ENCODE results near the gene PIK3C2G. TPM values are rescaled to one million over a fixed set of nuclear protein-coding genes. Genes with fewer than 3 reads are reported as not detected.

The PIK3C2G gene
- total RNA-seq, 2 donors from 2014 or later: not detected

GRCh38 chr12:18439541-18439940, 178.2 kb downstream of the PIK3C2G start:
- ATAC-seq (no peak), DNase-seq (no peak)
- intact Hi-C loops (cut with DNase I): loop anchor here in 1 of 2 donors (10.0 kb wide), 1 partner anchor 745 kb away; no protein-coding TSS in a partner anchor

GRCh38 chr12:18443768-18444437, 182.6 kb downstream of the PIK3C2G start:
- ATAC-seq: no peak
- intact Hi-C loops (cut with DNase I): no loop called here
- no peak for DNase-seq

DNA sequence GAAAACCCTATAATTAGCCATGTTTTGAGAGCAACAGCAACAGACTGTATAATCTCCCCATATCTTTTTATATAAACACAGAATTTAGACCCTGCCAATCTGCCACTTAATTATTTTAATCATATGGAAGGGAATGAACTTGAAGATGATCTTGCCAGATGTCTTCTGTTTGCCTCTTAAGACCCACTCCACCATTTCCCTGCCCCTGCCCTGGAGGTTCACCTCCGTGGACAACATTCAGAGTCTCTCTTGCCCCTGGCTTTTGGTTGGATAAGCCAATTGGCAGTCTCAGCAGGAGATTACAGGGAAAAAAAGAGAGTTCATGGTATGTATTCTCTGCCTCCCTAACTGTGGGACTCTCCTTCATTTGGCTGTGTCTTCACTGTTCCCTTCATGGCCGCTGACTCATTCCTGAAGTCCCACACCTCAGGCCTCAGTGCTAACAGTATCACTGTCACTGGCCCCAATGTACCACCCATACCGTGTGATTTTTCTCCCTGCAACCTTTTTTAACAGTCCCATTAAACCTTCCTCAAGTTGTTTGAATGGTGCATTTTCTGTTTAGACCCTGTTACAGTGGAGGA, 184.8 kb downstream of the PIK3C2G start:
- ATAC-seq (no peak), DNase-seq (no peak)
- intact Hi-C loops (cut with DNase I): no loop called here

DNA sequence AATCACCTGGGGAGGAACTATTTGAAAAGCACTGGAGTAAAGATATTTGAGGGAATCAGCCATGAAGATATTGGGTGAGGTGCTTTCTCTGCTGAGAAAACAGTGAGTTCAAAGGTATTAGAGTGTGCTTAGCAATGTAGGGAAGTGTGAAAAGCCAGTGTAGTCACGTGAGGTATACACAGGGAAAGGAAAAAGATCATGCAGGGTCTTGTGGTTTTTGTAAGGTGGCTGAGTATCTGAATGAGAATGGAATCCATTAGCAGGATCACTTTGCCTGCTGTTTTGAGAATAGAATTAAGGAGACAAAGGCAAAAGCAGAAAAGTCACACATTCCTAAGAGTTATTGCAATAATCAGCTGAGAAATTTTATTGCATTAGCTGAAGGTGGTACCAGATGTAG, 193.0 kb downstream of the PIK3C2G start:
- intact Hi-C loops (cut with DNase I): no loop called here
- DNase-seq (no peak), ATAC-seq (no peak)

- ATAC-seq: no peak
Observed at GRCh38 chr12:18456344-18456743, 195.0 kb downstream of the PIK3C2G start.

DNA sequence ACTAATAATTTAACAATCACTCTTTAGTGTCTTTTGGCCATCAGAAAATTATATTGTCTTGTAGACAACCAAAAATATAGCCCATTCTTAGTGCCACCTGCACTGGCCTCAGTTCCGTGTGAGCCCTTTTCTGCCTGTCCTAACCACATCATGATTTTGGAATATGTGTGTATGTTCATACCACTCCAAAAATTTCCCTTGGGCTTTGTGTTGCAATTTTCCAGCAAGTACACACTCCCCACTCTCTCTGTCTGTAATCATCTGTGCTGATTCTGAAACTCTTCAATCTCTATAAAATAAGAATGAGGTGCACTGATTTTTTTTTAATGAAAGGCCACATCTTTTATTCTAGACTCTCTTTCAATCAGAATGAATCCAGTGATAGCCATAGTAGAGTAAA, 196.0 kb downstream of the PIK3C2G start:
- intact Hi-C loops (cut with DNase I): no loop called here
- ATAC-seq: no peak
- DNase-seq: no peak

More at GRCh38 chr12:18456344-18456743, 195.0 kb downstream of the PIK3C2G start:
- DNase-seq: no peak
- intact Hi-C loops (cut with DNase I): no loop called here

GRCh38 chr12:18461758-18462157, 200.4 kb downstream of the PIK3C2G start:
- intact Hi-C loops (cut with DNase I): no loop called here
- ATAC-seq (peak in 1 of 2 donors; percentile 19), DNase-seq (no peak)

DNA sequence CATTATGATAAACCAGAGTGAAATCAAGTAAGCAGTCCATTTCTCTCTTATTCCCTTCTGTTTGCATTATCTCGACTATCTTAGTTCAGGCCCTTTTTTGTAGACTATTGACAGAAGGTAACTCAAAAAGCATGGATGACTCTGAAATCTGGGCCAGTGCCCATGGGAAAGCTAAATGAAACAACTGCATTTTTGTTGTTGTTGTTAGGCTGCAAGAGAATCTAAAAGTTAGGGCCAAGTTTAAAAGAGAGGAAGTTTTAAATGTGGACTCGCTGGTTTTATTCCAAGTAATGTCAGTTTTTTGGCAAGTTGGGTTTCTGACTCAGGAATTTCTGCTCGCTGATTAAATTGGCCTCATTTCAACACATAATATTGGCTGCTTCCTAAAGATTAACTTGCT, 201.1 kb downstream of the PIK3C2G start:
- ATAC-seq (peak in 1 of 2 donors; percentile 58), DNase-seq (no peak)
- intact Hi-C loops (cut with DNase I): no loop called here

GRCh38 chr12:18467620-18468245, 206.4 kb downstream of the PIK3C2G start:
- ATAC-seq (no peak), DNase-seq (no peak)
- intact Hi-C loops (cut with DNase I): no loop called here

GRCh38 chr12:18468246-18469075, 207.1 kb downstream of the PIK3C2G start:
- DNase-seq (no peak), ATAC-seq (peak in 1 of 2 donors; percentile 53)
- intact Hi-C loops (cut with DNase I): no loop called here

DNA sequence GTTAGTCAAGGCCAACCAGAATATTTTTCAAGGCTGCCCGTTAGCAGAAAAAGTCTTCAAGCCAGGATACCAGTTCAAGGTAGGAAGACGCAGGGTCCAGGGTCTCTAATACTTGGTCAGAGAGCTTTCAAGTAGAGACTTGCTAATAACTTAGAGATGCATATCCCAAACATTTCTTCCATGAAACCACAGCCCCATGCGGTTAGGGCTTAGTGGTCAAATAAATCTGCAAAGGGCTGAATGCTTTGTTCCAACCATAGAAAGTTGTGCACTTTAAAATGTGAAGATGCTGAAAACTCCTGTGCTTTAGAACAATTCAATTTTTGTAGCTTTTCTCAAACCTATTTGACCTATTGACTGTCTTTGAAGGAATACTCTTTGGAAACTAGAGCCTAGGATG, 208.9 kb downstream of the PIK3C2G start:
- ATAC-seq (no peak), DNase-seq (no peak)
- intact Hi-C loops (cut with DNase I): no loop called here

GRCh38 chr12:18472304-18472703, 211.0 kb downstream of the PIK3C2G start:
- no peak for ATAC-seq
- intact Hi-C loops (cut with DNase I): no loop called here

DNA sequence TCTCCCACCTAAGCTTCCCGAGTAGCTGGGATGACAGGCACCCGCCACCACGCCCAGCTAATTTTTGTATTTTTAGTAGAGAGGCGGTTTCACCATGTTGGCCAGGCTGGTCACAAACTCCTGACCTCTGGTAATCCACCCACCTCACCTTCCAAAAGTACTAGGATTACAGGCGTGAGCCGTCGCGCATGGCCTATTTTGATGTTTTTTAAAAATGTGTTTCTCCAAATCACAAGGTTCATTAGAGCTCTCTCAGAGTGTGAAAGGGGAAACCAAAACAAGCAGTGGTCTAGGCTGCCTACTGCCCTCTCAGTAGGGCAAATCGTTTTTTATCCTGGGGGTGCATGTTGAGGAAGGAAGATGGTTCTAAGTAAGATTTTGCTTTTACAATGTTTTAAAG, 211.5 kb downstream of the PIK3C2G start:
- no peak for ATAC-seq
- intact Hi-C loops (cut with DNase I): no loop called here
- no peak for DNase-seq

More at GRCh38 chr12:18472304-18472703, 211.0 kb downstream of the PIK3C2G start:
- DNase-seq: no peak

DNA sequence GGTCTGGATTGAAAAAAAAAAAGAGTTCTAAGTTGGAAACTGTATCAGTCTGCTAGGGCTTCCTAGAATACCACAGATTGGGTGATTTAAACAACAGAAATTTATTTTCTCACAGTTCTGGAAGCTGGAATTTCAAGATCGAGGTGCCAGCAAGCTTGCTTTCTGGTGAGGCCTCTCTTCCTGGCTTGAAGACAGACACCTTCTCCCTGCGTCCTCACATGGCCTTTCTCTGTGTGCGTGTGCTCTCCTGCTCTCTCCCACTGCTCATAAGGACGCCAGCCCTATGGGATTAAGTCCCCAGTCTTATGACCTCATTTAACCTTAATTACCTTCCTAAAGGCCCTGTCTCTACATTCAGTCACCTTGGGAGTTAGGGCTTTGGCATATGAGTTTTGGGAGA, 215.5 kb downstream of the PIK3C2G start:
- intact Hi-C loops (cut with DNase I): no loop called here
- peak in 1 of 2 donors; percentile 40 for ATAC-seq
- no peak for DNase-seq

DNA sequence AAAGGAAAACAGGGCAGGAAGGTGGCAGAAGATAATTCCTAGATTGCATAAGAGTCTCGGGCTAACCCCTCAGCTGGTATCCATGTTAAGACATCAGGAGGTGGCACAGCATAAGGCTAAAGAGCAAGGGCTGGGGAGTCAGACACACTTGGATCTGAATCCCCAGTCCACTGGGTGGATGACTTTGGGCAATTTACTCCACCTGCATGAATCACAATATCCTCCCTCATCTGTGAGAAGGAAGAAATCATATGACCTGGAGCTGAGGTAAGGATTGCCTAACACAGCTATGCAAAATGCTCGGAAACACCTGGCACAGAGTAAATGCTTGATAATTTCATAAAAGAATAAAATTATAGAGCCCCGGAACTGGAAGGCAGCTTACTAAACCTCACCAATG, 217.9 kb downstream of the PIK3C2G start:
- DNase-seq (no peak), ATAC-seq (peak; percentile 65 to 96)
- intact Hi-C loops (cut with DNase I): no loop called here

- DNase-seq (no peak), ATAC-seq (no peak)
- intact Hi-C loops (cut with DNase I): no loop called here
Observed at GRCh38 chr12:18482601-18483120, 221.3 kb downstream of the PIK3C2G start.

DNA sequence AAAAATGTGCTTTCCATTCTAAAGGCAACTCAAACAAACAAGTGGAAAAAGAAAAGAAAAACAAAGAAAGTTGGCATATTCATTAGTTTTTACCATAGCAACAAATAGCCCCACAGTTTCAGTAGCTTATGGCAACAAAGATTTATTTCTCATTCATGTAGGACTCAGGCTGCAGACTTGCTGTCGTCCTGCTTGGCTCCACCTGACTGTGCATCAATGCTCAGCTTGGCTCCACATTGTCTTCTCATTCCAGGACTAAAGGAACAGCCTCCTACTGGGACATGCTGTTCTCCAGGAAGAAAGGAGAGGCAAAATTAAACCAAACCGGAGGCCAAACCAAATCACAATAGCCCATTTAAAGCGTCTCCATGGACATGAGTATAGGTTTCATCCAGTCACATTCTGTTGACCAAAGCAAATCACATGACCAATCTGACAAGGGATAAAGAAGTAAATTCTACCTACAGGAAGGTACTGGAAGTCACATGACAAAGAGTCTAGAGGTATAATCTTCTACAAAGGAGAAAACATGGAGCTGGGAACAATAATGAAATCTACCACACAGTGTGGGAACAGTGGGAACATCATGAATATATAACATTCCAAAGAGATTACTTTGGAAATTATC, 222.5 kb downstream of the PIK3C2G start:
- no peak for DNase-seq
- intact Hi-C loops (cut with DNase I): no loop called here
- ATAC-seq: no peak

DNA sequence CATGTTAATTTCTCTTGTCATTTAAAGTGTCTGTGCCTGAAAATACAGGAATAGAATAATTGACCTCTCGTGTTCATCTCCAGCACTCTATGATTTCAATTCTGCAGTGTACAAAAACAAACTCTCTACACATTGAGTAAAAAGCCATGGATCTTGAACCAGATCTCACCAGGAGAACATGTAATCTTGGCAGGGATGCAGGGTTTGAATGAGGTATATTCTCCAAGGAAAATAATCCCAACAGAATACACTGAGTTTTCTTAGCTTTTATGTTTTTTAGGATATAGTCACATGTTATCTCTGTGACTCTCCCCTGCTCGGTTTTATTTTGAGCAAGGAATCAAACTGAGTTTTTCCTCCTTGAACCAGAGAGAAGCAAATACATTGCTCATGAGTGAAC, 224.7 kb downstream of the PIK3C2G start:
- intact Hi-C loops (cut with DNase I): no loop called here
- ATAC-seq: no peak
- no peak for DNase-seq

GRCh38 chr12:18487509-18487908, 226.2 kb downstream of the PIK3C2G start:
- no peak for DNase-seq
- ATAC-seq: no peak
- intact Hi-C loops (cut with DNase I): no loop called here
